ENCODE measurements around the gene LRRC49.
"Not testable (repeated sequence)": the region's sequence is repeated elsewhere in the genome, so short reads cannot be mapped to it uniquely, and the experiment has no call there.

LRRC49 gene

DNA sequence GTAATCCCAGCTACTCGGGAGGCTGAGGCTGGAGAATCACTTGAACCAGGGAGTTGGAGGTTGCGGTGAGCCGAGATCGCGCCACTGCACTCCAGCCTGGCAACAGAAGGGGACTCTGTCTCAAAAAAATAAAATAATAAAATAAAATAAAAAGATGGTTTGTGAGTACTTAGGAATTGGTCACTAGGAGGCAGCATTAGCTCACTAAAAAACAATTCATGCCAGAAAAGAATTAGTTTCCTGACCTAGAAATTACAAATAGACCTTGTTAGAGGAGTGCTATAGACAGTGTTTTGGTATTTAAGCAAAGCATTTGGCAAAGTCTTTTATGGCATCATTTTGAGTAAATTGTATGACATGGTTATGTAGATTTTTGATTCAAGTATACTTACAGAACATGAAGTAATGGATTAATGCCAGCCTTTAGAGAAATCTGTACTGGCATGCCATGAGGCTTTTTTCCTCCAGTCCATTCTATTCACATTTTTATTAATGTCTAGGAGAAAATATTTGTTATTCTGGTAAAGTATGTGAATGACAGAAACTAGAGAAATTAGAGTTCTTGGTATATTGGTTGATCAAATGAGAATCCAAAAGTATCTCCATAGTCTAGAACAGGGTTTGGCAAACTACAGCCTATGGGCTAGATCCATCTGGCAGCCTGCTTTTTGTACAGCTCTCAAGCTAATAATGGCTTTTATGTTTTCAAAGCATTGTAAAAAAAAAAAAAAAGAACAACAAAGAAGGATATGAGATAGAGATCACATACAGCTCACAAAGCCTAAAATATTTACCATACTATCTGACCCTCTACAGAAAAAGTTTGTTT, 81.6 kb downstream of the LRRC49 start:
- no peak for DNase-seq

DNA sequence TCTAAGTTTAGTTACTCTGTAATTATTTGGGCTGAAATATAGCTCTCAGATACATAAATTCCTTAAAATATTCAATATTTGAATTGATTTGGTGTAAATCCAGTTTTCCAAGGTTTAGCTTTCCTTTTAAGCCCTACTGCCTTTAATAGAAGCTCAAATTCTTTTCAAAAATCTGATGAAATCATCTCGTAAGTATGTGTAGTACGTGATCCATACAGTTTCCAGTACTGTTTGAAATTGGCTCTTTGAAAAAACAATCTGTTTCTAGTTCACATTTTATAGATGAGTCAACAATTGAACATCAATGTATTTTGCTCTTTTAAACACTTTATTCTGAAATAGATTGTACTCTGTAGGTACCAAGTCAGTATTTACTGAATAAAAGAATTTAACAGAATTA, 84.2 kb downstream of the LRRC49 start:
- DNase-seq = no peak

DNA sequence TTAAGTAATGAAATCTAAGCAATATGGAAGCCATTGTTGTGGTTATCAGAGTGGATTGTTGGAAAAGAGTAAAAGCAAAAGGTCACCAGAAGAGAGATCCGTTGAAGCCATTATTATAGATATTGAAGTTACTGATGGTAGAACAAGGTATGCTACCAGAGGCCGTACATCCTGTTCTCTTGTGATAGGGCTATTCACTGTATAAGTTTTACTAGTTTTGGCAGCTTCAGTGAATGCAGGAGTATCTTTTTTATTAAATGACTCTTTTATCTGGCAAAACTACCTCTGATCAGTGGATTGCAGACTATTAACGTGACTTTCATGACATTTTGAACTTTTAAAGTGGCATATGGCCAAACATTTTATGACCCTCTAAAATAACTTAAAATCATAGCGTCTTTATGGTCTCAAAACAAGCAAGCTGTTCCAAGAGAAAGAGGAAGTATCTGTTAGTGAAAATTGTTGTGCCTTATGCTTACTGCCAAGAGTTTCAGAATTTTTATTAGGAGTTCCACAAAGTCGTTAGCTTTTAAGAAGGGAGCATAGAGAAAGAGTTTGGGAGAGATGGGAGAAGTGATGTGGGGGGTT, 102.9 kb downstream of the LRRC49 start:
- no peak for DNase-seq

DNA sequence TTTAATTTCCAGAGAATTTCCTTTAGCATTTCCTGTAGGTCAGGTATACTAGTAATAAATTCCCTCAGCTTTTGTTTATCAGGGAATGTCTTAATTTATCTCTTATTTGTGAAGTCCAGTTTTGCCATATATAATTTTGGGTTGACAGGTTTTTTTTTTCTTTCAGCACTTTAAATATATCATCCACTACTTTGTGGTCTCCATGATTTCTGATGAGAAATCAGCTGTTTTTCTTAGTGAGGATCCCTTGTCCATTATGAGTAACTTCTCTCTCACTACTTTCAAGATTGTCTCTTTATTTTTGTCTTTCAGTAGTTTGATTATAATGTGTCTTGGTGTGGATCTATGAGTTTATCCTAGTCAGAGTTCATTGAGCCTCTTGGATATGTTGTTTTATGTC, 105.7 kb downstream of the LRRC49 start:
- no peak for DNase-seq

DNA sequence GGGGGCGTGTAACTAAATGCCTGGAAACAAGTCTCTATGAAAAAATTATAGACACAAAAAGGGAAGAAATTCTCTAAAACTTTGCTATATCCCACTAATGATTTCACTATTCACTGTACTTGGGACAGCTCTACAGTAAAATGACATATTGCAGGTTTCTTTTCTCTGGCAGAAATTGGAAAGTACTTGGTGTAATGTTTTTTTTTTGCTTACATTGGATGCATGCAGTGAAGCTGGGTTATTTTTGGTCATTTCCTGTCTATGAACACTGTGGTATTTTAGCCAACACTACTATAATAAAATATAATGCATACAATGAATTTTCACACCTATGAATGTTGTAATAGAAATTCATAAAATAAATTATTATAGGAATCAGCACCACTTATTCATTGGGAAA, 109.7 kb downstream of the LRRC49 start:
- no peak for DNase-seq

DNA sequence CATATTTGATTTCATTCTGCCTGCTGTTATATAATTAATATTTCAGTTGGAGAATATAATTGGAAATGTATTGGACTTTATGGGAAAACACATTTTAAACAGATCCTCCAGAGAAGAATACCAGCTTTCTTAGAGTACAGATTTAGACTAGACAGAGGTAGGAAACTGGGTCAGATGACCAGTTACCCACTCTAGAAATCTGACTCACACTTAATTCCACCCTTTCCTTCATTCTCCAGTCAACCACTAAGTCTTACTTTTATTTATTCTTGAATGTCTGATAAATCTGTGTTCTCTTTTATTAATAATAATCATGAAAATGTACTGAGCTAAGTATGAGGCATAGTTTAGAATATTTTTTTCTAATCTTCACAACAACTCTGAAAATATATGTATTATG, 110.7 kb downstream of the LRRC49 start:
- no peak for DNase-seq

DNA sequence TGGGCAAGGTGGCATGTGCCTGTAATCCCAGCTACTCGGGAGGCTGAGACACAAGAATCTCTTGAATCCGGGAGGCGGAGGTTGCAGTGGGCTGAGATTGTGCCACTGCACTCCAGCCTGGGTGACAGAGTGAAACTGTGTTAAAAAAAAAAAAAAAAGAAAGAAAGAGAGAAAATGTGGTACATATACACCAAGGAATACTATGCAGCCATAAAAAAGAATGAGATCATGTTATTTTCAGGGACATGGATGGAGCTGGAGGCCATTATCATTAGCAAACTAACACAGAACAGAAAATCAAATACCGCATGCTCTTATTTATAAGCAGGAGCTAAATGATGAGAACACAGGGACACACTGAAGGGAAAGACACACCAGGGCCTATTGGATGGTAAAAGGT, 111.9 kb downstream of the LRRC49 start:
- not testable (repeated sequence) for DNase-seq

DNA sequence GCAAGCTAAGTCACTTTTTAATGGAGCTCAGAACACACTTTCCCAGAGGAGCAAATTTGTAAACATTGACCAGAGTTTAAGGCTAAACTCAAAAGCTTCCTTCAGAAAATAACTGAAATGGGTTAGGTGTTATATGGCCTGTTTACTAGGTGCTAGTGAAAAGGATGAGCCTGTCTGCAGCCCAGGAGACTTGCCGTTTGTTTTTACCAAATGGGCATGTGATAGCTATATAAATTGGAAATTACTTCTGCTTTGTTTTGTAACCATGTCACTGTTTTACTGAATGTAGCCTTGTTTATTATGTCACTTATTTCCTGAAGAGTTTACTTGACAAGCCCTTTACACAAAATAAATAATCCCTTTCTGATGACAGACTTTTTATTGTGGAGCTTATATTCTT, 113.3 kb downstream of the LRRC49 start:
- DNase-seq = no peak

DNA sequence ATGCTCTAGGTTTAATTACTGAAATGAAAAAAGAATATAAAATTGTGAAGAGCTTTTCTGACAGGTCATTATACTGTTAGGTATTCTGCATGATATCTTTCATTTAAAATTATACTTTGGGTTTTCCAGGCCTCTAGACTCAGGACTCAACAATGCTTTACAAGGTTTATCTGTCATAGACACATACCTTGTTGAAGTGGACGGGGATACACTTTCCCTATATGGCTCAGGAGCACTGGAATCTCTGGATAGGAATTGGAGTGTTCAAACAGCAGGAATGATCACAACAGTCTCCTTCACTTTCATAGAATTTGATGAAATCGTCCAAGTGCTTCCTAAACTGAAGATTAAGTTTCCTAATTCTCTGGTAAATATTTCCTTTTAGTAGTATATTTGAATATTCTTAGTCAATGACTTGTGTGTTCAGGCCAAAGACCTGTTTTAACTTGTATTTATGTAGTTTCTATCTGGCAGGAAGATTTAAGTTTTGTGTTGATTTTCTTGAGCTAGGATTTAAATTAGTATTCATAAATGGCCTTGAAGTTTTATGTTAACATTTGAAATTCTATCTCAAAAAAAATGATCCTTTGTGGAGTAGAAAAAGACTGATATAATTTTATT, 115.7 kb downstream of the LRRC49 start:
- DNase-seq = no peak

DNA sequence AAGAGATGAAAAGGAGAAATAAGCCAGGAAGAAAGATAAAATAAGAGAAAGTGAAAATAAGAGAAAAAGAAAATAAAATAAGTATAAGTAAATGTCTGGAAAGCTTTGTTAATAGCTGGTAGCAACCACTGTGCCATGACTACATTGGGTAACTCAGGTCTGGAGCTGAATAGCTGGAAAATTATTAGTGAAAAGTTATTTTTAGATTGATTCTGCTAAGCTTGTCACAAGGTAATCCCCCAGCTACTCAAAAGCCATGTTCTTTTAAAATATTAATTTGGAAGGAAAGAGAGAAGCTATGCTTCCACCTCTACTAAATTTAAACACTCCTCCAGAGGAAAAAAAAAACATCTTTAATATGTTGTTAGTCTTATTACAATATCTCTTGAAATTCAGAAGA, 117.8 kb downstream of the LRRC49 start:
- no peak for DNase-seq

DNA sequence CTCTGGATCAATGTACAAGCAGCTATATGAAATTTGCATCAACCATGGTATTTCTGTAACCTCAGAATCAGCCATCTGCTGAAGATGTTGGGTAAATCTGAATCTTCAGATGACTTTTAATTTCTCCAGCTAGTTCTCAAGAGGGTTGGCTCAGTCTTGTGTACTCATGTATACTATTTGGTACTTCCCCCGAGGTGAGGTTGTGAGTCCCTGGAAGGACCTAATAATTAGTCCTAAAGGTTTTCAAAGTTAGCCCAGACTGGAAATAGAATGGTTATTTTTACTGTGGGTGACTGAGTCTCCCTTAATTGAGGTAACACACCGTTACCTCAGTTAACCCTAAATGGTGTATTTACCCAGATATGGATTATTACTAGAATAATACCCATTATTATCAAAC, 118.4 kb downstream of the LRRC49 start:
- no peak for DNase-seq

DNA sequence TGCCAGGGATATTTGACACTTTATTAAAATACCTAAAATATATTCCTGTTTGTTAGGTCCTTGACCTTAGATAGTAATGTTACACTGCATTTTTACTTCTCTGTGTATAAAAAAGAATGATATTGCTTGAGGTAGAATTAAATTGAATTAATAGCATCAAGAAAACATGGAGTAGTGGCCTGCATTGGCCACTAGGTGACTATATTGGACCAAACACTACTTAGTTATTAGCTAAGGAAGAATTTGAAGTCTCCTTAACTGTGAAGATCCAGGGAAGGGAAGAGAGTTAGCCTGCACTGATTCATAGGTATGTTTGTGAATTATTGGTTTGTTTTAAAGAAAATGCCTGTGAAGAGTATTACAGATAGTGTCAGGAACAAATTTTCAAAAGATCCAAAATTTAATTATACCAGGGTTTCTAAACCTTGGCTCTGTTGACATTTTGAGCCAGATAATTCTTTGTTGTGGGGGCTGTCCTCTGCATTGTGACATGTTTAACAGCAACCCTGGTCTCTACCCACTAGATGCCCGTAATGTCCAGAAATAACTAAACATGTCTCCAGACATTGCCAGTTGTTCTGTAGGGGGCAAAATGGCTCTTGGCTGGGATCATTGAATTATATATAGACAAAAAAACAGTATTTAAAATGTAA, 119.0 kb downstream of the LRRC49 start:
- no peak for DNase-seq

DNA sequence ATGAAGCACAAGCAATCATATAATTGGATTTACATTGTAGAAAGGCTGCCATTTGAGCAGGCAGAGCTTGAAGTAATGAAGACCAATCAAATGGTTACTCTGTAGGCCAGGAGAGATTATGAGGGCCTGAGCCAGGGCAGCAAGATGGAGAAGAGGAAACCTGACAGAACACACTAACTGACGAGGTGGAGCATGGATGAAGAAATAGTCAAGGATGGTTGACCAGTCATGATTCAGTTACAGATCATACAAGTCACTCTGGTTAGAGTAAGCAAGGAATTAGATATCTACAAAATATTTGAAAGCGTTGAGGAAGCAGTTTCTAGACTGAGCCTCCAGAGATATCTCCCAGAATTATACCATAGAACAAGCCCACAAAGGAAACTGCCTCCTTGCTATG, 120.8 kb downstream of the LRRC49 start:
- no peak for DNase-seq

DNA sequence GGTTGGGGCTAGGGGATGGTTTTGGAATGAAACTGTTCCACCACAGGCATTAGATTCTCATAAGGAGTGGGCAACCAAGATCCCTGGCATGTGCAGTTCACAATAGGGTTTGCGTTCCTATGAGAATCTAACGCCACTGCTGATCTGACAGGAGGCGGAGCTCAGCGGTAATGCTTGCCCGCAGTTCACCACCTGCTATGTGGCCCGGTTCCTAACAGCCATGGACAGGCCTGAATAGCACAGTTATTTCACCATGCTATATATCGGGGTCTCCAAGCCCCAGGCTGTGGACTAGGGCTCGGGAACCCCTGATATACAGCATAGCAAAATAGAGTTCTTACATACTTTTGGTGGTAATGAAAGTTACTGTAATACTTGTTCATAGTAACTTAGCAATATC, 122.7 kb downstream of the LRRC49 start:
- no peak for DNase-seq

DNA sequence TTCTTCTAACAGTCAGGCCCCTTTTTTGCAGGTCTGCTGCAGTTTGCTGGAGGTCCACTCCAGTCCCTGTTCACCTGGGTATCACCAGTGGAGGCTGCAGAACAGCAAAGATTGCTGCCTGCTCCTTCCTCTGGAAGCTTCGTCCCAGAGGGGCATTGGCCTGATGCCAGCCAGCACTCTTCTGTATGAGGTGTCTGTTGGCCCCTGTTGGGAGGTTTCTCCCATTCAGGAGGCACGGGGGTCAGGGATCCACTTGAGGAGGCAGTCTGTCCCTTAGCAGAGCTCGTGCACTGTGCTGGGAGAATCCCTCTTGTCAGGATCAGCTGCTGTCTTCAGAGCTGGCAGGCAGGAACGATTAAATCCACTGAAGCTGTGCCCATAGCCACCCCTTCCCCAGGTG, 138.6 kb downstream of the LRRC49 start:
- DNase-seq = not testable (repeated sequence)

DNA sequence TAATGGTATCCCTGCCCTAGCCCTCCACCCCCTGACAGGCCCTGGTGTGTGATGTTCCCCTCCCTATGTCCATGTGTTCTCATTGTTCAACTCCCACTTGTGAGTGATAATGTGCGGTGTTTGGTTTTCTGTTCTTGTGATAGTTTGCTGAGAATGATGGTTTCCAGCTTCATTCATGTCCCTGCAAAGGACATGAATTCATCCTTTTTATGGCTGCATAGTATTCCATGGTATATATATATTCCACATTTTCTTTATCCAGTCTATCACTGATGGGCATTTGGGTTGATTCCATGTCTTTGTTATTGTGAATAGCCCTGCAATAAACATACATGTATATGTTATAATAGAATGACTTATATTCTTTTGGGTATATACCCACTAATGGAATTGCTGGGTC, 142.9 kb downstream of the LRRC49 start:
- not testable (repeated sequence) for DNase-seq

DNA sequence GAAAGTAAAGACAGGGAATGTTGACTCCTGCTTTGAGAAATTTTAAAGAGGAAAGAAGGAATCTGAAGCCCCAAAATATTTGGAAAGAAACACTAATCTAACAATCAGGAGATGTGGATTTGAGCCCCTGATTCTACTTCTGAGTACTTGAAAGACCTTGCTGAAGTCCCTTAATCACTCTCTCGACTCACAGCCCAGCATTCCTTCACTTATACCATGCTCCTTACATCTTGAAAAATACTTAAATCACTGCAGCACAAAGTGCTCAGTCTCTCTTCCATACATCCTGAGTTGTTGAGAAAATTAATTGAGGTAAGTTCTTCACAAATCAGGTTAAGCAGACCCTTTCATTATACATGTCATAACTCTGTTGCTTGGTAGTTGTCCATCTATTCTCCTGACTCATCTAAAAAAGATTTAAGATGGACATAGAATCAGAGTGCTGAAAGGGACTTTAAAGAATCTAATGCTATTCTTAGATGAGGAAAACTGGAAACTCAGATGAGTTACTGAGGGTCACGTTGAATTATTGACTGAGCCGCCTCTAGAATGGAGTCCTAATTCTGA, 149.8 kb downstream of the LRRC49 start:
- no peak for DNase-seq

DNA sequence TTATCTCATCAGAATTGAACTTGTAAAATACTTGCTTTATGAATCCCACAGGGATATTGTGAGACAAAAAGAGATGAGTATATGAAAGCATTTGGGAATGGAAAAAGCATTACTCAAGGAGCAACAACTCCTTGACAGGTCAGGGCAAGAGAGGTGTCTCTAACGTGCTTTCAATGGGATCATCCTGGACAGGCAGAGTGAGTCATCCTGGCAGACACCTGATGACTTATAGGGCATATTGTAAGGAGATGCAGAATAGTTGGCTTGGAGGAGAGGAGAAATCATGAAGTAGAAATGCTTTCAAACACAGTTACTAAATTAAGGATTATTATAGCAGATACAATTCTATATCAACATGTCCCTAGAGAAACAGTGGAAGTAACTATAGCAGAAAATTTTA, 150.7 kb downstream of the LRRC49 start:
- peak in 1 of 56 donors; percentile 1 for DNase-seq

DNA sequence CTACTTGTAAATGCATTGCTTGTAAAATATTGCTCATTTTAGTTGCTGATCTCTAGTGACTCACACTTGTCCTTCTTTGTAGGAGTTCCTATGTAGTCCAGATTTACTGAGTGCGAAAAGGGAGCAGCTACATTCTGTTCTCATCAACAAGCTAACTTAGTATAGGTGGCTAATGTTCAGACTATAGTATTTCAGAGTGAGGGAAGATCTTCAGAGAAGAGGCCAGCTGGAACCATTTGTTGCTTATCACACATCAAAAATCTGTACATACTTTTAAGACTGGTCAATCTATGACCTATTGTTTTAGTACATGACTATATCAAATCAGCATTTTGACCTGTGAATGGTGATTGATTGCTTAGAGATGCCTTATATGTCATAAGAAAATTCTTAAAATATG, 151.4 kb downstream of the LRRC49 start:
- DNase-seq = no peak

DNA sequence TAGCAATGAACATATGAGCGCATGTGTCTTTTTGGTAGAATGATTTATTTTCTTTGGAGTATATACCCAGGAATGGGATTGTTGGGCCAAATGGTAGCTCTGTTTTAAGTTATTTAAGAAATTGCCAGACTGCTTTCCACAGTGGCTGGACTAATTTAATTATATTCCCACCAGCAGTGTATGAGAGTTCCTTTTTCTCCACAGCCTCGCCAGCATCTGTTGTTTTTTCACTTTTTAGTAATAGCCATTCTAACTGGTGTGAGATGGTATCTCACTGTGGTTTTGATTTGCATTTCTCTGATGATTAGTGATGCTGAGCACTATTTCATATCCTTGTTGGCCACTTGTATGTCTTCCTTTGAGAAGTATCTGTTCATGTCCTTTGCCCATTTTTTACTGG, 153.5 kb downstream of the LRRC49 start:
- not testable (repeated sequence) for DNase-seq

DNA sequence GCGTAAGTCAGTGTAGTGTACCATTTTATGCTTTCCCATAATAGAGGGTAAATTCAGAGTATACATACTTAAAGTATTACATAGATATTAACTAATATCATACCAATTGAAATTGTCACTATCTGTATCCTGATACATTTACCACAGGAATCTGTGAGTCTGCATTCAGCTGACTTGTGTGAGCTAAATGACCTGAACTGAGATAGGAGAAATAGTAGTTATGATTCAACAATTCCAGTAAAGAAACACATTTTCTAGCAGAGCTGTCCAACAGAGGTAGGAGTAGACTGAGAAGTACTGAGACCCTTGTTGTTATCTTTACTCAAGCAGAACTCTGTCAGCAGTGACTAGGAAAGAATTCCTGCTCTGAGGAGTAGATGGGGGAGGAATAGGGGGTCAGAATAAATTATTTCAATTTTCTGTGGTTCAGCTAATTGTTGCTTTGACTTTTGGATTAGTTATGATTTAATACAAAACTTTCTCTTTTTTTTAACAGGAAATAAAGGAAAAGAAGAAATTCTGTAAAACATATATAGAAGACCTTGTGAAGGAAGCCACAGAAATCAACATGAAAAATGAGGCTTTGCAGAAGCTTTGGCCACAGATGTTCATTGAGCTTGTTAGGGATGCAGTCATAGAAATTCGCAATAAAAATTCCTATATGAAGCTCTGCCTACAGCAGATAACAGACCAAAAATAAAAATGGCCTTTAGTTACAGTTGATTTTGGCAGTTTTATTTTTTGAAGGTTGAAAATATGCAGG, 156.5 kb downstream of the LRRC49 start:
- DNase-seq = no peak

Measured in nucleus accumbens (tissue), 56 donors.